Ovary (tissue), 9 donors: ENCODE data around the gene HOXA13. TPM values are rescaled to one million over a fixed set of nuclear protein-coding genes. Genes with fewer than 3 reads are reported as not detected.

Source experiments
- DNase-seq, 5 donors: peaks; one replicate each; pipeline ENCODE4 v3.0.0-alpha.2; 2019 to 2020
- H3K27ac ChIP-seq, 2 donors: fragments of 200-600 bp; one replicate each; pipeline versions ENCODE4 v1.5.1 to v1.8.0; 2019 to 2022
- H3K27me3 ChIP-seq: fragments of 200-600 bp; one replicate; pipeline ENCODE4 v1.8.0; 2022
- H3K36me3 ChIP-seq: fragments of 200-600 bp; sonication (generic); one replicate; pipeline ENCODE4 v1.5.1; 2019
- H3K4me1 ChIP-seq: one replicate; pipeline ENCODE4 v1.8.1; 2013; ENCODE audit warnings: mild to moderate bottlenecking, moderate library complexity; ENCODE audit not compliant: insufficient read depth
- H3K4me3 ChIP-seq: fragments of 200-600 bp; sonication (generic); one replicate; pipeline ENCODE4 v1.5.1; 2017
- H3K9me3 ChIP-seq, 2 donors: fragments of 200-600 bp in 1 of 2; sonication (generic) in 1 of 2; one replicate each; pipeline versions ENCODE4 v1.5.1 to v1.8.1; 2013 to 2019; ENCODE audit warnings: mild to moderate bottlenecking in 1 of 2, moderate library complexity in 1 of 2
- CTCF ChIP-seq, 3 donors: fragments of 450-650 bp in 2 of 3; fragments of 200-600 bp in 1 of 3; IDR thresholded peaks; one replicate each; pipeline versions ENCODE4 v1.5.1 to v1.8.0; 2016 to 2022; ENCODE audit warnings: antibody characterized with exemption in 3 of 3, mild to moderate bottlenecking in 1 of 3
- EP300 ChIP-seq: sonication (generic); formaldehyde crosslinking; IDR thresholded peaks from one replicate; pipeline ENCODE4 v1.6.1; 2017; ENCODE audit warnings: antibody characterized with exemption
- POLR2A ChIP-seq: fragments of 450-650 bp; IDR thresholded peaks from one replicate; pipeline ENCODE4 v1.6.1; 2017; ENCODE audit warnings: antibody characterized with exemption, mild to moderate bottlenecking, moderate library complexity
- WGBS, 3 donors: extraction: QIAGEN DNeasy Blood & Tissue Kit in 1 of 3; methylation state at CpG; one replicate each; pipeline versions ENCODE4 v1.1.5 to v1.1.7; 2013 to 2017; 5-methylcytosine and 5-hydroxymethylcytosine counted together
- intact Hi-C, 4 donors: fragments of 100-400 bp; cut with DNase I; formaldehyde crosslinking; loops; one replicate each; pipeline versions ENCODE4 v1.11.0 to v1.15.1; 2022 to 2023
- polyA plus RNA-seq, 2 donors: library from polyadenylated mRNA; stranded (reverse); fragments of 200-250 nt in 1 of 2; fragments of 350-450 nt in 1 of 2; fragmentation: Illumina TruSeq in 1 of 2; extraction: RNeasy Lipid Tissue Mini Kit (QIAGEN cat#74804) in 1 of 2; gene quantifications; one replicate each; pipeline ENCODE4 v1.2.3, GENCODE V29; 2013 to 2014
- total RNA-seq, 7 donors: library from RNA; depleted of rRNA in 2 of 7; stranded (reverse); fragments of >200 nt in 2 of 7; fragmentation: NEBNext Ultra II Directional in 3 of 7; extraction: Animal tissue kit (Norgen Biotek cat#: 25700) in 3 of 7; gene quantifications; one replicate each; pipeline versions ENCODE4 v1.1.0 to v1.2.4, GENCODE V29; 2016 to 2023
- donor health status: DM: no; HTN: no; CAD: no; lungs with moderate emphysema.
- donor health status: DM: no; HTN: no; CAD: no.
- donor health status: Bipolar disorder and iron deficiency.
- donor health status: DM: yes; HTN: yes; CAD: no.
- donor health status: DM: no; HTN: no; CAD: no.
- donor health status: DM: yes; HTN: yes; CAD: no.

HOXA13 gene
- total and polyA plus RNA-seq, 9 donors, result 0.07 TPM; not detected in 8

GRCh38 chr7:27156916-27157701 is 42.8 kb downstream of the HOXA13 start:
- peak in 3 of 5 donors; percentile 6 to 31 (median 28) for DNase-seq
- H3K9me3 ChIP-seq, result no peaks in the 10 kb centered on the region
- peaks cover 3% of the 10 kb centered on the region for H3K27me3 ChIP-seq
- no peaks in the 10 kb centered on the region for H3K36me3 ChIP-seq
- no peak for TF ChIP-seq CTCF (IDR thresholded peaks at IDR 0.05)
- no peak for TF ChIP-seq EP300
- TF ChIP-seq POLR2A, result no peak
- intact Hi-C loops, result loop anchor here in 2 of 4 donors (5.0 to 10.0 kb wide), 3 partner anchors 790 to 1262 kb away; partner anchors contain the start of genes CBX3 (in 1 of the 2) and HNRNPA2B1 (in 1 of the 2)
- H3K4me1 ChIP-seq, result peaks cover 4% of the 10 kb centered on the region
- no peak overlapping the region for H3K27ac ChIP-seq
- 16 to 24% (median 22%) methylated on average over 25 to 30 of the region's 30 CpGs for WGBS, 3 donors
- H3K4me3 ChIP-seq, result peak overlapping the region; percentile 61

GRCh38 chr7:27156508-27156898 is 43.4 kb downstream of the HOXA13 start, which contains the start of gene HOXA7:
TSS of gene HOXA7 (minus strand) at chr7:27156675. CDS start at chr7:27156545, 130 bp downstream.
- intact Hi-C loops, result loop anchor here in 2 of 4 donors (5.0 to 10.0 kb wide), 3 partner anchors 789 to 1262 kb away; partner anchors contain the start of genes CBX3 (in 1 of the 2) and HNRNPA2B1 (in 1 of the 2)
- Histone ChIP-seq H3K27ac (no peak within 1 kb of the TSS), H3K4me1 (peaks cover 4% of the 10 kb centered on the region), H3K9me3 (peaks cover 0 to 3% of the 10 kb centered on the region in 2 donors), H3K27me3 (peaks cover 3% of the 10 kb centered on the region), H3K4me3 (peak within 1 kb of the TSS; percentile 61), H3K36me3 (no peaks in the 10 kb centered on the region)
- TF ChIP-seq EP300 (no peak), POLR2A (no peak), CTCF (IDR thresholded peaks at IDR 0.05) (no peak)
- 1 to 2% (median 2%) methylated on average over 17 to 33 of the region's 33 CpGs for WGBS, 3 donors
- peak in 4 of 5 donors; percentile 38 to 73 (median 49) for DNase-seq

- DNase-seq, result peak in 3 of 5 donors; percentile 8 to 43 (median 42)
- no peaks in the 10 kb centered on the region for H3K36me3 ChIP-seq
- TF ChIP-seq EP300 (no peak), POLR2A (no peak), CTCF (IDR thresholded peaks at IDR 0.05) (no peak)
- H3K27ac ChIP-seq, result no peak overlapping the region
- H3K27me3 ChIP-seq, result peaks cover 3% of the 10 kb centered on the region
- H3K4me1 ChIP-seq, result peaks cover 8% of the 10 kb centered on the region
- peaks cover 0 to 3% of the 10 kb centered on the region in 2 donors for H3K9me3 ChIP-seq
- intact Hi-C loops, result loop anchor here in 2 of 4 donors (5.0 to 10.0 kb wide), 3 partner anchors 789 to 1261 kb away; partner anchors contain the start of genes CBX3 (in 1 of the 2) and HNRNPA2B1 (in 1 of the 2)
- 1 to 2% (median 2%) methylated on average over 63 of the region's 63 CpGs for WGBS, 3 donors
- peak overlapping the region; percentile 61 for H3K4me3 ChIP-seq
Observed at GRCh38 chr7:27155816-27156507, 43.9 kb downstream of the HOXA13 start.
